Omental fat pad (tissue), 4 donors: ENCODE results near the gene C2CD2L. TPM values are rescaled to one million over a fixed set of nuclear protein-coding genes. Genes with fewer than 3 reads are reported as not detected.

Experiments used
- ATAC-seq: fragments of 150-250 bp; one replicate; pipeline ENCODE4 v1.9.1; 2016; ENCODE audit warnings: mild to moderate bottlenecking, moderate library complexity; ENCODE audit not compliant: low FRiP score
- DNase-seq: peaks from one replicate; pipeline ENCODE4 v3.0.0-alpha.2; 2019; ENCODE audit warnings: low spot score
- CTCF ChIP-seq, 3 donors: fragments of 450-650 bp; IDR thresholded peaks; one replicate each; pipeline ENCODE4 v1.5.1; 2016 to 2017; ENCODE audit warnings: antibody characterized with exemption in 3 of 3, mild to moderate bottlenecking in 3 of 3, moderate library complexity in 2 of 3
- total RNA-seq, 4 donors: library from RNA; depleted of rRNA; stranded (reverse); fragments of >200 nt; gene quantifications; one replicate each; pipeline ENCODE4 v1.1.0, GENCODE V29; 2016

Gene C2CD2L
- total RNA-seq, 4 donors from 2014 or later: 8.2 to 10.7 (median 9.0) TPM

DNA sequence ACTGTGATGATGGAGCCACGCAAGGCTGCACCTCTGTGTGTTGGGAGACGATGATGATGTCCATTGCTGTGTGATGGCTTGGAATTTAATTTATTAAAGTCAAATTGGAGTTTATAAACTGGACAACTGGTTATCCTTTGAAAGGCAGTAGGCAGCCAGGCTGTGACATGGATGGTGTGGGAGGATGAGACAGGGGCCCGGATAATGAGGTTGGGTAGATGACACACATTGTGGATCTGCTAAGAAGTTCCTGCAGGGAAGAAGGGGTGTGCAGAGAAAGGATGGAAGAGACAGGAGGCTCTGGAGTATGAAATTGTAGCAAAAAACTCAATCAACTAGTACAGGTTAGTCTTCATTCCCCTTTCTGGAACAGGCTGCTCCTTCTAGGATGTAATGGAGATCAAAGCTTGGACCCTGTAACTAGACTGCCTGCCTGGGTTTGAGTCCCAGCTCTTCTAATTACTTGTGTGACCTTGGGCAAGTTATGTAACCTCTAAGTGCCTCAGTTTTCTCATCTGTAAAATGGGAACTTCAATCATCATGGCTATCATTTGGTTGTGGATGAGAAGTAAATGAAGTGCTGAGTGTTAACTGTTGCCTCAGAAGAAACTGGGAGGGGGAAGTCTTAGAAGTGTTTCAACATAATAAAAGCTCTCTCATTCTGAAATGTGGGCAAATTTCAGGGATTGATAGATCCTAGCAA is 10.0 kb downstream of the C2CD2L start:
- no peak for TF ChIP-seq CTCF (IDR thresholded peaks at IDR 0.05)
- DNase-seq (no peak), ATAC-seq (no peak)

GRCh38 chr11:119118227-119118626 is 11.1 kb downstream of the C2CD2L start:
- DNase-seq: no peak
- TF ChIP-seq CTCF (IDR thresholded peaks at IDR 0.05): no peak
- ATAC-seq: no peak

GRCh38 chr11:119118946-119119345 is 11.8 kb downstream of the C2CD2L start:
- no peak for TF ChIP-seq CTCF (IDR thresholded peaks at IDR 0.05)
- no peak for ATAC-seq

DNA sequence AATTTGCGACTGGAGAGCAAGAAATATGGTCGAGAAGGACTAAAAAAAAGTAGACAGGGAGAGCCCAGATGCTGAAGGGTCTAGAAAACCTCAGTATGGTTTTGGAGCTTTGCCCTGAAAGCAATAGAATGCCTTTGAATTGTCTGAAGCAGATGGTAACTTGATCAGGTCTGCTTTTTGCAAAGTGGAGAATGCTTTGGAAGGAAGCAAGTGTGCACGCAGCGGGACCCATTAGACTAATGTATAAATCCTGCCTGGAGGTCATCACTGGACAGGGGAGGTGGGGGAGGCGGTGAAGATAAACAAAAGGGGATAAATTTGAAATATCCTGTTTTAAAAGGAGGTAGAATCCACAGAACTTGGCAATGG is 13.5 kb downstream of the C2CD2L start:
- no peak for ATAC-seq
- DNase-seq: no peak
- TF ChIP-seq CTCF (IDR thresholded peaks at IDR 0.05): no peak

More at GRCh38 chr11:119118946-119119345, 11.8 kb downstream of the C2CD2L start:
- DNase-seq: no peak

DNA sequence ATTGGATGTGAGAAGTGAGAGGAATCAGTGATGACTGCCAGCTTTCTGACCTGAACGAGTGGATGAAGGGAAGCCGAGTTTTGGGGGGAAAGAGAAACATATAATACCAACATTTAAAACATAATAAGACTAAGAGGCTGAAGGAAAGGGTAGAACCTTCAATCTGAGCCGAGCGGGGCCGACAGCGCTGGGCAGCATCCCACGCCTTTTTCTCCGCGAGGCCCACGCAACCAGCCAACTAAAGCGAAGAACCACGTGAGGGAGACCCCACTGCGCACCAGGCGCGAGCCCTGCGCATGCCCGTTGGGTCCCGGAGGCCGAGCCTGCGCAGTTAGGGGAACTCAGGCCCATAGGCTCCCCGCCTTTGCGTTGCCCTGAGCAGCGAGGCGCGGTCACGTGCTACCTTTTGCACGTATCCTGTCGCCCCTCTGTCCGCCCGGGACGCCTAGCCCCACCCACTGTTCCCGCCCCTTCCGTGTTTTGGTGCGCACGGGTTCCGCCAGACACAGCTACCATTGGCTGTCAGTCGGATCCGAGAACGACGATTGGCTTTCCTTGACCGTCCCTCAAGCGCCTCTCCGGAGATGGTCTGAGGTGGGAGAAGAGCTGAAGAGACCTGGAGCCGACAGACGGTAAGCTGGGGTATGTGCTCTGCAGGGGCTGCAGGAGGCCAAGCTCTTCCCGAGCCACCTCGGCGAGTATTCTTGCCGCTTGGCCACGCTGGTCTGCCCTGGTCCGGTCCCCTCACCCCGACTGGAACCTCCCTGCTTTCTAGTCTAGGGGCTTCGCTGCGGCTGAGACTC is 14.1 kb downstream of the C2CD2L start, which contains the start of gene HINFP:
Gene HINFP (plus strand): TSS at position 573 of the 803 bp plus-strand sequence. CDS start 5,365 bp downstream, outside the sequence.
- ATAC-seq: peak; percentile 99
- TF ChIP-seq CTCF (IDR thresholded peaks at IDR 0.05): no peak
- DNase-seq: peak; percentile 96

- TF ChIP-seq CTCF (IDR thresholded peaks at IDR 0.05): no peak
- DNase-seq (no peak), ATAC-seq (no peak)
Measured at GRCh38 chr11:119121811-119122124, 14.6 kb downstream of the C2CD2L start.
